Karpas-422 (cell line): ENCODE measurements around the gene APOM. TPM values are rescaled to one million over a fixed set of nuclear protein-coding genes. Genes with fewer than 3 reads are reported as not detected.

Experiments used
- DNase-seq: peaks from one replicate; pipeline ENCODE4 v3.0.0-alpha.2; 2015
- H2AFZ ChIP-seq: fragments of 200-600 bp; sonication (generic); 2 replicates; pipeline ENCODE4 v1.6.1; 2014; ENCODE audit warnings: antibody characterized with exemption, low read length, mixed read lengths
- H3K27ac ChIP-seq: fragments of 200-600 bp; sonication (generic); 2 replicates; pipeline ENCODE4 v1.5.1; 2014; ENCODE audit warnings: mild to moderate bottlenecking, low read length, moderate library complexity
- H3K27me3 ChIP-seq: fragments of 200-600 bp; sonication (generic); 2 replicates; pipeline ENCODE4 v1.6.1; 2014; ENCODE audit warnings: low read length, mixed read lengths
- H3K36me3 ChIP-seq: fragments of 200-600 bp; sonication (generic); 2 replicates; pipeline ENCODE4 v1.6.1; 2014; ENCODE audit warnings: low read length, mixed read lengths; ENCODE audit not compliant: insufficient read depth
- H3K4me1 ChIP-seq: fragments of 200-600 bp; sonication (generic); 2 replicates; pipeline ENCODE4 v1.6.1; 2014; ENCODE audit warnings: mild to moderate bottlenecking, low read length, mixed read lengths
- H3K4me2 ChIP-seq: fragments of 200-600 bp; sonication (generic); 2 replicates; pipeline ENCODE4 v1.6.1; 2014; ENCODE audit warnings: low read length, low read depth, mild to moderate bottlenecking; ENCODE audit not compliant: poor library complexity, severe bottlenecking
- H3K4me3 ChIP-seq: fragments of 200-600 bp; sonication (generic); 2 replicates; pipeline ENCODE4 v1.5.1; 2014; ENCODE audit warnings: mild to moderate bottlenecking, antibody characterized with exemption, low read length, mixed read lengths
- H3K79me2 ChIP-seq: fragments of 200-600 bp; sonication (generic); 2 replicates; pipeline ENCODE4 v1.6.1; 2014; ENCODE audit warnings: mild to moderate bottlenecking, low read length, mixed read lengths
- H3K9ac ChIP-seq: fragments of 200-600 bp; sonication (generic); 2 replicates; pipeline ENCODE4 v1.6.0; 2014; ENCODE audit warnings: low read length
- H3K9me2 ChIP-seq: fragments of 200-600 bp; sonication (generic), shearing (Covaris generic); replicated peaks from 2 replicates; pipeline ENCODE4 v1.6.0; 2014; ENCODE audit warnings: mild to moderate bottlenecking, low read length, moderate library complexity; ENCODE audit not compliant: insufficient read depth
- H3K9me3 ChIP-seq: fragments of 300-700, 200-600 bp; sonication (generic); 2 replicates; pipeline ENCODE4 v1.6.1; 2014; ENCODE audit warnings: low read length, mixed read lengths
- H4K20me1 ChIP-seq: fragments of 200-600 bp; sonication (generic); 2 replicates; pipeline ENCODE4 v1.6.1; 2014; ENCODE audit warnings: mild to moderate bottlenecking, antibody characterized with exemption, low read length, low read depth; ENCODE audit not compliant: insufficient read depth
- total RNA-seq: library from RNA; depleted of rRNA; stranded (reverse); fragments of >200 nt; shearing (Covaris generic); gene quantifications from 2 replicates; pipeline ENCODE4 v1.2.3, GENCODE V29; 2014; ENCODE audit warnings: low replicate concordance

The APOM gene
- total RNA-seq, 1 experiment from 2014 or later = 6.7 TPM

DNA sequence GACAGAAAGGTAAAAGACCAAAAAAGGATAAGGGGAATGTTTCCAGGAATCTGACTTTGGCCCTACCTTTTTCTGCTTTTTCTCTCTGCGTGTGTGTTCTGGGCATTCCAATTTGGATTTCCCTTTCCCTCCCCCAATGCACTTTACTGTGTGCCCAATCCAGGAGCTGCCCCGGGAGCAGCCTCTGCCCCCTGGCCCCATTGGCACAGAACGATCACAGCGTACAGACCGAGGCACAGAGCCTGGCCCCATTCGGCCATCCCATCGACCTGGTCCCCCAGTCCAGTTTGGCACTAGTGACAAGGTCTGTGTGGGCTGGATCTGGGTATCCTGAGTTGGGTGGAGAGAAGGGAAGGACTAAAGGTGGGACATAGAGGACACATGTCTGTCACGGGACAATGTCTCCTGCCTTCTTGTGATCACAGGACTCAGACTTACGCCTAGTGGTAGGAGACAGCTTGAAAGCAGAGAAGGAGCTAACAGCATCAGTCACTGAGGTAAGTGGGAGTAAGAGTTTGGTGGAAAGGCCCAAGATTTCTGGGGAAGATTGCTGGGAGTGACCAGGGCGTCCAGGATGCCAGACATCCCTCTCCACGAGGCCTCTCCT, 20.6 kb upstream of the APOM start:
- no peak overlapping the region for H3K27ac ChIP-seq
- no peaks in the 10 kb centered on the region for H3K9me2 ChIP-seq
- no peak overlapping the region for H3K9ac ChIP-seq
- H3K4me3 ChIP-seq = no peak overlapping the region
- no peaks in the 10 kb centered on the region for H3K27me3 ChIP-seq
- no peak overlapping the region for H3K4me2 ChIP-seq
- no peaks in the 10 kb centered on the region; the same call in 1 of the 2 replicates for H3K79me2 ChIP-seq
- H2AFZ ChIP-seq = no peak overlapping the region
- H3K9me3 ChIP-seq = no peaks in the 10 kb centered on the region
- peaks cover 45% of the 10 kb centered on the region for H3K4me1 ChIP-seq
- DNase-seq = no peak
- peaks cover 25% of the 10 kb centered on the region; the same call in 1 of the 2 replicates for H4K20me1 ChIP-seq
- H3K36me3 ChIP-seq = peaks cover 65% of the 10 kb centered on the region

DNA sequence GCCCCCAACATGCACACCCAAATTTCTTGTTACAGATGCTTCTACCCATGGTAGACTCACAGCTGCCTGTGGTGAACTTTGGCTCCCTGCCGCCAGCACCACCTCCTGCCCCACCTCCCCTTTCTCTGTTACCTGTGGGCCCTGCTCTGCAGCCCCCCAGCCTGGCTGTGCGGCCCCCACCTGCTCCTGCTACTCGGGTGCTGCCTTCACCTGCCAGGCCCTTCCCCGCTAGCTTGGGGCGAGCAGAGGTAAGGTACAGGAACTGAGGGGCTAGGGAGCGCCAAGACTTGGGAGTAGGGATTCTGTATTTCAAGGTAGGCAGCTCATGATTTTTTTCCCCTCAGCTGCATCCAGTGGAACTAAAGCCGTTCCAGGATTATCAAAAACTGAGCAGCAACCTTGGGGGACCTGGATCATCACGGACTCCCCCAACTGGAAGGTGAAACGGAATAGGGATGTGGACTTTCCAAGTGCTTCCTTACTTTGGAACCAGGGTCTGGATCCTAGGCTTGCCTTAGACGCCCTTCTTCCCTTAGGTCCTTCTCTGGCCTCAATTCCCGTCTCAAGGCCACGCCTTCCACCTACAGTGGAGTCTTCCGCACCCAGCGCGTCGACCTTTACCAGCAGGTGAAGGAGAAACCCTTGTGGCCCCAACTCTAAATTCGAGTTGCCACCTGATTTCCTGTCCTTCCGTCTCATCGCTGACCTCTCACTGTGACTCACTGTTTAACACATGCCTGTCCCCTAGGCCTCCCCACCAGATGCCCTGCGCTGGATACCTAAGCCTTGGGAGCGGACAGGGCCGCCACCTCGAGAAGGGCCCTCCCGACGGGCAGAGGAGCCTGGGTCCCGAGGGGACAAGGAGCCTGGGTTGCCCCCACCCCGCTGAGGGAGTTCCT, 18.7 kb upstream of the APOM start:
- Histone ChIP-seq H3K27me3 (no peaks in the 10 kb centered on the region), H3K4me2 (peak overlapping the region; percentile 46), H3K4me3 (no peak overlapping the region), H3K4me1 (peaks cover 45% of the 10 kb centered on the region), H3K9me2 (no peaks in the 10 kb centered on the region), H3K9ac (no peak overlapping the region), H3K79me2 (no peaks in the 10 kb centered on the region), H2AFZ (no peak overlapping the region), H3K27ac (peak overlapping the region; percentile 91), H3K9me3 (no peaks in the 10 kb centered on the region), H3K36me3 (peaks cover 57% of the 10 kb centered on the region), H4K20me1 (peaks cover 25% of the 10 kb centered on the region; the same call in 1 of the 2 replicates)
- no peak for DNase-seq

- Histone ChIP-seq H2AFZ (no peak overlapping the region), H3K9ac (no peak overlapping the region), H3K9me3 (no peaks in the 10 kb centered on the region), H3K79me2 (no peaks in the 10 kb centered on the region), H3K9me2 (no peaks in the 10 kb centered on the region), H3K27ac (peak overlapping the region; percentile 91), H3K36me3 (peaks cover 50% of the 10 kb centered on the region), H3K4me1 (peaks cover 44% of the 10 kb centered on the region), H4K20me1 (peaks cover 14% of the 10 kb centered on the region; the same call in 1 of the 2 replicates), H3K27me3 (no peaks in the 10 kb centered on the region), H3K4me3 (no peak overlapping the region), H3K4me2 (no peak overlapping the region)
- no peak for DNase-seq
Observed at GRCh38 chr6:31639043-31639442, 16.7 kb upstream of the APOM start.

- H3K9ac ChIP-seq = no peak overlapping the region
- no peak for DNase-seq
- no peak overlapping the region for H2AFZ ChIP-seq
- H3K27ac ChIP-seq = peak overlapping the region; percentile 91; the same call in 1 of the 2 replicates
- H3K4me1 ChIP-seq = peaks cover 40% of the 10 kb centered on the region
- peaks cover 10% of the 10 kb centered on the region; the same call in 1 of the 2 replicates for H4K20me1 ChIP-seq
- H3K4me2 ChIP-seq = no peak overlapping the region
- no peaks in the 10 kb centered on the region for H3K9me3 ChIP-seq
- no peaks in the 10 kb centered on the region for H3K27me3 ChIP-seq
- H3K79me2 ChIP-seq = no peaks in the 10 kb centered on the region
- no peaks in the 10 kb centered on the region for H3K9me2 ChIP-seq
- H3K36me3 ChIP-seq = peaks cover 46% of the 10 kb centered on the region
- no peak overlapping the region for H3K4me3 ChIP-seq
Observed at GRCh38 chr6:31639449-31639861, 16.2 kb upstream of the APOM start.

DNA sequence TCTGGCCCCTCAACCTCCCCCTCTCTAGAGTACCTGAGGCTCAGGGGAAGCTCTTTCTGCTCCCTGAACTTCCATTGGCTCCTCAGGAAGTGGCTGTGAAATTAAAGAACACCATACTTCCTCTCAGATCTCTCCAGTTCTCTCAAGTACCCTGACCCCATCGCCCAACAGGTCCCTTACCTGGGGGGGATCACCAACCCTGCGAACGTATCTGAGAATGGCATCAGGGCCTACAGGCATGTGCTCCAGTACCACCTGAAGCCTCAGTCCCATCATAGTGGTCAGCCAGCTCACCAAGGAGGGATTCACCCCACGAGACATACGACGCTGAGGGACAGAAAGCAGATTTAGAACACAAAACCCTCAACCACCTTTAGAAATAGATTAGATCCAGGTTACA, 15.1 kb upstream of the APOM start:
- H4K20me1 ChIP-seq = peaks cover 7% of the 10 kb centered on the region; the same call in 1 of the 2 replicates
- no peak for DNase-seq

DNA sequence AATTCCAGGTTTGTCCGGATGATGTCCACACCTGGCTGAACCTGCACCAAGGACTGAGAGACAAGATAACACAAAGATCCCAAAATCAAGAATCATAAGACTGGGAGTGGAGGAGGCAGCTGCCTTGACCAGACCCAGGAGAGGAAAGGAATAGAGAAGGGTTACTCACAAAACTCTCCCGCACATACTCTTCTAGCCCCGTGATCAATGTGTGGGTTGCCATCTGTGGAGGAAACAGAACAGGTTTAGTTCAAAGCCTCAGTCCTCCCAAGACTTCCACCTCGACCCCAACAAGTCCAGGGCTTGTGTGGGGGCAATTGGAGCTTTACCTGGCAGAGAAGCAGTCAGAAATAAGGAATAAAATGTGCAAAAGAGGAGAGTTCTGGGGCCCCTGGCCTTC, 14.3 kb upstream of the APOM start:
- H3K4me2 ChIP-seq = no peak overlapping the region
- H3K4me1 ChIP-seq = peaks cover 22% of the 10 kb centered on the region
- peaks cover 32% of the 10 kb centered on the region for H3K36me3 ChIP-seq
- no peaks in the 10 kb centered on the region for H3K9me3 ChIP-seq
- no peak overlapping the region for H3K9ac ChIP-seq
- H3K4me3 ChIP-seq = no peak overlapping the region
- no peaks in the 10 kb centered on the region for H3K79me2 ChIP-seq
- H3K9me2 ChIP-seq = no peaks in the 10 kb centered on the region
- peaks cover 4% of the 10 kb centered on the region; the same call in 1 of the 2 replicates for H4K20me1 ChIP-seq
- no peak overlapping the region for H2AFZ ChIP-seq
- DNase-seq = no peak
- H3K27ac ChIP-seq = no peak overlapping the region
- H3K27me3 ChIP-seq = no peaks in the 10 kb centered on the region

More for the DNA sequence above, 15.1 kb upstream of the APOM start:
- Histone ChIP-seq H3K9ac (no peak overlapping the region), H3K4me2 (no peak overlapping the region), H3K27ac (no peak overlapping the region), H3K9me3 (no peaks in the 10 kb centered on the region), H3K79me2 (no peaks in the 10 kb centered on the region), H3K36me3 (peaks cover 39% of the 10 kb centered on the region), H2AFZ (no peak overlapping the region), H3K4me3 (no peak overlapping the region), H3K27me3 (no peaks in the 10 kb centered on the region), H3K4me1 (peaks cover 29% of the 10 kb centered on the region), H3K9me2 (no peaks in the 10 kb centered on the region)

DNA sequence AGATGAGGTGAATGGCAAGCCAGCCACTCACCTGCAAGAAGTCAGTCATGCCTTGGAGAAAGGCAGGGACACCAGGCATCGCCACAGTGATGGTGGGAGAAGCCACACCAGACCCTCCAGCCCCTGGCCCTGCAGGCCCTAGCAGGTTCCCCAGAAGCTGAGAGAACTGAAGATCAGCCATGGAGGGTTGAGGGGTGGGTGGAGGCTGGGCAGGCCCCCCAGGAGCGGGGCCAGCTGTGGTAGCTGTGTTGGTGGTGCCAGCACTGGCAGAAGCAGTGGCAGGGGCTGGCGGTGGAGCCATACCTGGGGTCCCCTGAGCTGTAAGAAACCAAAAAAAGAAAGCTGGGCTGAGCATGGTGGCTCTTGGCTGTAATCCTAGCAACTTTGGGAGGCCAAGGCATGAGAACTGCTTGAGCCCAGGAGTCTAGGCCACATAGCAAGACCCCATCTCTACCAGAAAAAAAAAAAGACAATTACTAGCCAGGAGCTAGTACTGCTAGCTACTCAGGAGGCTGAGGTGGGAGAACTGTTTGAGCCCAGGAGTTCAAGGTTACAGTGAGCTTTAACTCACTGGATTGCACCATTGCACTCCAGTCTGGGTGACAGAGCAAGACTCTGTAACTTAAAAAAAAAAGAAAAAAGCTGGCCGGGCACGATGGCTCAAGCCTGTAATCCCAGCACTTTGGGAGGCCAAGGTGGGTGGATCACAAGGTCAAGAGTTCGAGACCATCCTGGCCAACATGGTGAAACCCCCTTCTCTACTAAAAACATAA, 12.7 kb upstream of the APOM start:
- no peak for DNase-seq
- no peaks in the 10 kb centered on the region for H3K79me2 ChIP-seq
- peaks cover 5% of the 10 kb centered on the region for H3K4me1 ChIP-seq
- H3K27me3 ChIP-seq = no peaks in the 10 kb centered on the region
- no peak overlapping the region for H3K4me2 ChIP-seq
- H3K4me3 ChIP-seq = no peak overlapping the region
- H4K20me1 ChIP-seq = peaks cover 3% of the 10 kb centered on the region; the same call in 1 of the 2 replicates
- no peak overlapping the region for H3K27ac ChIP-seq
- no peak overlapping the region for H2AFZ ChIP-seq
- no peaks in the 10 kb centered on the region for H3K9me3 ChIP-seq
- no peak overlapping the region for H3K9ac ChIP-seq
- H3K36me3 ChIP-seq = peaks cover 20% of the 10 kb centered on the region; the same call in 1 of the 2 replicates
- no peaks in the 10 kb centered on the region for H3K9me2 ChIP-seq
